ENCODE data around the gene YEATS2.
"Not testable (repeated sequence)": the region's sequence is repeated elsewhere in the genome, so short reads cannot be mapped to it uniquely, and the experiment has no call there.

Gene YEATS2

GRCh38 chr3:183779896-183780465, 82.4 kb downstream of the YEATS2 start:
- Histone ChIP-seq H3K9me3 (ENCODE audit: control insufficient read depth, low read length) (no peaks in the 10 kb centered on the region), H3K4me1 (ENCODE audit: control insufficient read depth, insufficient read depth, low read length) (peaks cover 12% of the 10 kb centered on the region), H3K27me3 (replicated peaks; ENCODE audit: control insufficient read depth, insufficient read depth, low read length) (no peaks in the 10 kb centered on the region), H3K36me3 (ENCODE audit: control insufficient read depth, insufficient read depth, low read length, severe bottlenecking) (peaks cover 63% of the 10 kb centered on the region), H3K4me3 (ENCODE audit: low read length) (no peak overlapping the region), H3K9ac (ENCODE audit: low read length) (no peak overlapping the region)
- DNase-seq (ENCODE audit: low read depth) = peak; percentile 37

DNA sequence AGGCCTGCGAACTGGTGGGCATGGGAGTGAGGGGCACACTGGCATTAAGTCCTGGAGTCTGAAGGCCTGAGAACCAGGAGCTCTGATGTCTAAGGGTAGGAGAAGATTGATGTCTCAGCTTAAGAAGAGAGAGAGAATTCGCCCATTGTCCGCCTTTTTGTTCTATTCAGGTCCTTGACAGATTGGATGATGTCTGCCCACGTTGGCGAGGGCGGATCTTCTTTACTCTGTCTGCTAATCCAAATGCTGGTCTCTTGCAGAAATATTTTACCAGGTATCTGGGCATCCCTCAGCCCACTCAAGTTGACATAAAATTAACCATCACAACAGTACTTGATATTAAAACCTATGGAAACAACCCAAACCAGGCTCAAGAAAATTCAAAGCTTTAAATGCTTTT, 83.6 kb downstream of the YEATS2 start:
- Histone ChIP-seq H3K4me1 (ENCODE audit: control insufficient read depth, insufficient read depth, low read length) (peaks cover 12% of the 10 kb centered on the region), H3K4me3 (ENCODE audit: low read length) (no peak overlapping the region), H3K27me3 (replicated peaks; ENCODE audit: control insufficient read depth, insufficient read depth, low read length) (no peaks in the 10 kb centered on the region), H3K36me3 (ENCODE audit: control insufficient read depth, insufficient read depth, low read length, severe bottlenecking) (peaks cover 67% of the 10 kb centered on the region), H3K9ac (ENCODE audit: low read length) (no peak overlapping the region), H3K9me3 (ENCODE audit: control insufficient read depth, low read length) (no peaks in the 10 kb centered on the region)
- DNase-seq (ENCODE audit: low read depth) = no peak

- Histone ChIP-seq H3K36me3 (ENCODE audit: control insufficient read depth, insufficient read depth, low read length, severe bottlenecking) (peaks cover 76% of the 10 kb centered on the region), H3K4me1 (ENCODE audit: control insufficient read depth, insufficient read depth, low read length) (no peaks in the 10 kb centered on the region), H3K4me3 (ENCODE audit: low read length) (no peak overlapping the region), H3K9ac (ENCODE audit: low read length) (no peak overlapping the region), H3K9me3 (ENCODE audit: control insufficient read depth, low read length) (no peaks in the 10 kb centered on the region), H3K27me3 (replicated peaks; ENCODE audit: control insufficient read depth, insufficient read depth, low read length) (no peaks in the 10 kb centered on the region)
- DNase-seq (ENCODE audit: low read depth) = no peak
Measured at GRCh38 chr3:183782576-183783276, 85.1 kb downstream of the YEATS2 start.

GRCh38 chr3:183784503-183784902, 86.9 kb downstream of the YEATS2 start:
- peaks cover 71% of the 10 kb centered on the region for H3K36me3 ChIP-seq (ENCODE audit: control insufficient read depth, insufficient read depth, low read length, severe bottlenecking)
- H3K27me3 ChIP-seq (replicated peaks; ENCODE audit: control insufficient read depth, insufficient read depth, low read length); DNase-seq (ENCODE audit: low read depth); H3K9ac ChIP-seq (ENCODE audit: low read length); H3K4me3 ChIP-seq (ENCODE audit: low read length); H3K4me1 ChIP-seq (ENCODE audit: control insufficient read depth, insufficient read depth, low read length); H3K9me3 ChIP-seq (ENCODE audit: control insufficient read depth, low read length): not testable (repeated sequence)

- no peak for DNase-seq (ENCODE audit: low read depth)
- no peaks in the 10 kb centered on the region for H3K9me3 ChIP-seq (ENCODE audit: control insufficient read depth, low read length)
- H3K36me3 ChIP-seq (ENCODE audit: control insufficient read depth, insufficient read depth, low read length, severe bottlenecking) = peaks cover 61% of the 10 kb centered on the region
- H3K4me3 ChIP-seq (ENCODE audit: low read length) = no peak overlapping the region
- no peak overlapping the region for H3K9ac ChIP-seq (ENCODE audit: low read length)
- H3K4me1 ChIP-seq (ENCODE audit: control insufficient read depth, insufficient read depth, low read length) = no peaks in the 10 kb centered on the region
- H3K27me3 ChIP-seq (replicated peaks; ENCODE audit: control insufficient read depth, insufficient read depth, low read length) = no peaks in the 10 kb centered on the region
Measured at GRCh38 chr3:183789826-183790225, 92.2 kb downstream of the YEATS2 start.

DNA sequence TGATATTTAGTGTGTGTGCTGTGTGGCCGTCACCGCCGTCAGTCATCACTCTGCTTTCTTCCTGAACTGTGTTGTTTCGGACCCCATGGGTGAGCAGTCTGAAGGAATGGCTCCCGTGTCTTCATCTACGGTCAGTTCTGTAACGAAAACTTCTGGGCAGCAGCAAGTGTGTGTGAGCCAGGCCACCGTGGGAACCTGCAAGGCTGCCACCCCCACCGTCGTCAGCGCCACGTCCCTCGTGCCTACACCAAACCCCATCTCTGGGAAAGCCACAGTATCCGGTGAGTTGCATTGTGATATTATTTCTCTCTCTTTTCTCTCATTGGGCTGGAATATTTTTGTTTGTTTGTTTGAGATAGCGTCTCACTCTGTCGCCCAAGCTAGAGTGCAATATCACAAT, 93.1 kb downstream of the YEATS2 start:
- Histone ChIP-seq H3K27me3 (replicated peaks; ENCODE audit: control insufficient read depth, insufficient read depth, low read length) (no peaks in the 10 kb centered on the region), H3K4me1 (ENCODE audit: control insufficient read depth, insufficient read depth, low read length) (no peaks in the 10 kb centered on the region), H3K4me3 (ENCODE audit: low read length) (no peak overlapping the region), H3K36me3 (ENCODE audit: control insufficient read depth, insufficient read depth, low read length, severe bottlenecking) (peaks cover 61% of the 10 kb centered on the region), H3K9ac (ENCODE audit: low read length) (no peak overlapping the region), H3K9me3 (ENCODE audit: control insufficient read depth, low read length) (no peaks in the 10 kb centered on the region)
- DNase-seq (ENCODE audit: low read depth) = no peak

- H3K27me3 ChIP-seq (replicated peaks; ENCODE audit: control insufficient read depth, insufficient read depth, low read length) = no peaks in the 10 kb centered on the region
- H3K9me3 ChIP-seq (ENCODE audit: control insufficient read depth, low read length) = no peaks in the 10 kb centered on the region
- no peak overlapping the region for H3K4me3 ChIP-seq (ENCODE audit: low read length)
- H3K9ac ChIP-seq (ENCODE audit: low read length) = no peak overlapping the region
- DNase-seq (ENCODE audit: low read depth) = no peak
- H3K36me3 ChIP-seq (ENCODE audit: control insufficient read depth, insufficient read depth, low read length, severe bottlenecking) = peaks cover 51% of the 10 kb centered on the region
- no peaks in the 10 kb centered on the region for H3K4me1 ChIP-seq (ENCODE audit: control insufficient read depth, insufficient read depth, low read length)
Measured at GRCh38 chr3:183792976-183793375, 95.4 kb downstream of the YEATS2 start.

DNA sequence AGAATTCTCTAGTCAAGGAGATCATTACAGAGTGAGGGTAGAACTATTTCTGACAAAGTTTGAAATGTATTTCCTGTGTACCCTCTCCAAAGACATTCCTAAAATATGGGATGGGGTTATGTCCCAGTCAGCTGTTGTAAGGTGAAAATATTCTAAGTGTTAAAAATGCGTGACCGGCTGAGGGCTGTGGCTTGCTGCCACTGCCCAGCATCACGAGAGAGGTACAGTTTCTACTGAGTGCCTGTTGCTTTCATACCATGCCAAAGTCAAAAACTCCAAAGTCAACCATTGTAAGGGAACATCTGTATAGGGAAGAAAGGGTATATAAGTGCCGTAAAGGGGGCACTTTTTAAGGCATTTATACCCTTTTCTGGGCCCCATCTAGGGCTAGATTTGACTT, 96.9 kb downstream of the YEATS2 start:
- peaks cover 55% of the 10 kb centered on the region for H3K36me3 ChIP-seq (ENCODE audit: control insufficient read depth, insufficient read depth, low read length, severe bottlenecking)
- DNase-seq (ENCODE audit: low read depth) = no peak
- no peaks in the 10 kb centered on the region for H3K4me1 ChIP-seq (ENCODE audit: control insufficient read depth, insufficient read depth, low read length)
- H3K27me3 ChIP-seq (replicated peaks; ENCODE audit: control insufficient read depth, insufficient read depth, low read length) = no peaks in the 10 kb centered on the region
- no peak overlapping the region for H3K9ac ChIP-seq (ENCODE audit: low read length)
- H3K4me3 ChIP-seq (ENCODE audit: low read length) = no peak overlapping the region
- H3K9me3 ChIP-seq (ENCODE audit: control insufficient read depth, low read length) = no peaks in the 10 kb centered on the region

DNA sequence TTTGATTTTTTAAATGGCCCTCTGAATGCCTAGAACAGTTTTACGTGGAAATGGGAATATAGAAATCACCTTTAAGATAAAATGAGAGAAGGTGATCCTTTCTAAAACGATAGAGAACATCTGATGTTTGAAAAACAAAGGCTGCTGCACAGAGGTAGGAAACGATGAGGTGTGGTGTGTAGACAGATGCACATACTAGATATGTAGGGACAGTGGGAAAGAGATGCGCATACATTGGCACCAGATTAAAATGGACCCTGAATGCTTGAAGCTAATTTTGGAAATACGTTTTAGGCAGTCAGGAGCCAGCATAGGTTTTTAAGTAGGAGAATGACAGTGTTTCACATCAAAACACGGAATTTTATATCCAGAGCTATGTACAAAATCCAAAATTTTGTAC, 98.8 kb downstream of the YEATS2 start:
- H3K27me3 ChIP-seq (replicated peaks; ENCODE audit: control insufficient read depth, insufficient read depth, low read length) = no peaks in the 10 kb centered on the region
- H3K36me3 ChIP-seq (ENCODE audit: control insufficient read depth, insufficient read depth, low read length, severe bottlenecking) = peaks cover 53% of the 10 kb centered on the region

DNA sequence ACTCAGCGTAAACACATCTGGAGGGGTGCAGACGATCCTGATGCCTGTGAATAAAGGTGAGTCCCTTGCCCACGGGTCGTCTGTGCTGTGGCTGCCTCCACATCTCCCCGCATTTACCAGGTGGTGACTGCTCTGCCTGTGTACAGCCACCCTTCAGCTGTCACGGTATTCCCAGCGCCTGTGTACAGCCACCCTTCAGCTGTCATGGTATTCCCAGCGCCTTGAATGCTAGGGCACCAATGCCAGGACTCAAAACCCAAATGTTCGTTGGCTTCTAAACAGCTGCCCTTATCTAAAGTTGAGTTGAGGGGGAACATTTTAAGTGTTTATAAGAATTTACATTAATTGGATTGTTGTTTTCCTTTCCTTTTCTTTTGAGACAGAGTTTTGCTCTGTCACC, 100.4 kb downstream of the YEATS2 start:
- Histone ChIP-seq H3K4me1 (ENCODE audit: control insufficient read depth, insufficient read depth, low read length) (no peaks in the 10 kb centered on the region), H3K9me3 (ENCODE audit: control insufficient read depth, low read length) (no peaks in the 10 kb centered on the region), H3K4me3 (ENCODE audit: low read length) (no peak overlapping the region), H3K36me3 (ENCODE audit: control insufficient read depth, insufficient read depth, low read length, severe bottlenecking) (peaks cover 59% of the 10 kb centered on the region), H3K27me3 (replicated peaks; ENCODE audit: control insufficient read depth, insufficient read depth, low read length) (no peaks in the 10 kb centered on the region), H3K9ac (ENCODE audit: low read length) (no peak overlapping the region)
- no peak for DNase-seq (ENCODE audit: low read depth)

More for the DNA sequence above, 98.8 kb downstream of the YEATS2 start:
- DNase-seq (ENCODE audit: low read depth) = no peak
- Histone ChIP-seq H3K9ac (ENCODE audit: low read length) (no peak overlapping the region), H3K4me1 (ENCODE audit: control insufficient read depth, insufficient read depth, low read length) (no peaks in the 10 kb centered on the region), H3K4me3 (ENCODE audit: low read length) (no peak overlapping the region), H3K9me3 (ENCODE audit: control insufficient read depth, low read length) (no peaks in the 10 kb centered on the region)

DNA sequence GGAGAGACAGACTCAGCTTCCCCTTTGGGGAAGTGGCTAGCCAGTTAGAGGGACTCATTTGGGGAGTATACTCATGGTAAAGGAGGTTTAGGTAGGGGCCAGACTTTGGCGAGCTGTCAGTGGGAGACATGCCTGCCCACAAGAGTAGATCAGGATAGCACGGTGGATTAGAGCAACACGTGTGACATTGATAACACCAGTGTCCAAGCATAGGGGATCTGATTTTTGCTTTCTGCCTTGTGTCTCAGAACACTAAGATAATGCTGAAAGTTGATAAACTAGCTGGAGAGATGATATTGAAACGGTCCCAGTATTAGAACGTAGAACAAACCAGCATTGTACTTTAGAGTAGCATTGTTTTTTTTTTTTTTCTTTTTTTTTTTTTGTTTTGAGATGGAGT, 101.9 kb downstream of the YEATS2 start:
- H3K9ac ChIP-seq (ENCODE audit: low read length) = no peak overlapping the region
- H3K4me1 ChIP-seq (ENCODE audit: control insufficient read depth, insufficient read depth, low read length) = no peaks in the 10 kb centered on the region
- H3K27me3 ChIP-seq (replicated peaks; ENCODE audit: control insufficient read depth, insufficient read depth, low read length) = no peaks in the 10 kb centered on the region
- no peaks in the 10 kb centered on the region for H3K9me3 ChIP-seq (ENCODE audit: control insufficient read depth, low read length)
- no peak for DNase-seq (ENCODE audit: low read depth)
- peaks cover 70% of the 10 kb centered on the region for H3K36me3 ChIP-seq (ENCODE audit: control insufficient read depth, insufficient read depth, low read length, severe bottlenecking)
- no peak overlapping the region for H3K4me3 ChIP-seq (ENCODE audit: low read length)

All from adipocyte (in vitro differentiated cells).